Ishikawa (cell line): ENCODE data around the gene FAM83F.

Source experiments
- CEBPB ChIP-seq: IDR thresholded peaks from 2 replicates; pipeline ENCODE4 v1.6.1; 2012
- CREB1 ChIP-seq: IDR thresholded peaks from 2 replicates; pipeline ENCODE4 v1.6.1; 2012; ENCODE audit warnings: low read depth
- EGR1 ChIP-seq: IDR thresholded peaks from 2 replicates; pipeline ENCODE4 v1.6.1; 2012
- EP300 ChIP-seq: IDR thresholded peaks from 2 replicates; pipeline ENCODE4 v1.6.1; 2012; ENCODE audit warnings: borderline replicate concordance
- FOXM1 ChIP-seq: IDR thresholded peaks from 2 replicates; pipeline ENCODE4 v1.6.1; 2012; ENCODE audit warnings: low read depth, borderline replicate concordance
- MAX ChIP-seq: IDR thresholded peaks from 2 replicates; pipeline ENCODE4 v1.6.1; 2012
- NFIC ChIP-seq: IDR thresholded peaks from 2 replicates; pipeline ENCODE4 v1.6.1; 2012
- RAD21 ChIP-seq: IDR thresholded peaks from 2 replicates; pipeline ENCODE4 v1.6.1; 2012; ENCODE audit warnings: low read depth
- REST ChIP-seq: IDR thresholded peaks from 2 replicates; pipeline ENCODE4 v1.6.1; 2012; ENCODE audit warnings: low read depth, mild to moderate bottlenecking
- TAF1 ChIP-seq: IDR thresholded peaks from 2 replicates; pipeline ENCODE4 v1.6.1; 2012; ENCODE audit warnings: low read depth, mild to moderate bottlenecking
- TCF12 ChIP-seq: IDR thresholded peaks from 2 replicates; pipeline ENCODE4 v1.6.1; 2012; ENCODE audit warnings: low read depth
- TEAD4 ChIP-seq: IDR thresholded peaks from 2 replicates; pipeline ENCODE4 v1.6.1; 2012
- YY1 ChIP-seq: IDR thresholded peaks from 2 replicates; pipeline ENCODE4 v1.6.1; 2012; ENCODE audit warnings: low read depth
- ZBTB7A ChIP-seq: IDR thresholded peaks from 2 replicates; pipeline ENCODE4 v1.6.1; 2012; ENCODE audit warnings: low read depth
- TF ChIP-seq, protein P1 (sequence below): IDR thresholded peaks from 2 replicates; pipeline ENCODE4 v1.6.1; 2012

FAM83F gene

DNA sequence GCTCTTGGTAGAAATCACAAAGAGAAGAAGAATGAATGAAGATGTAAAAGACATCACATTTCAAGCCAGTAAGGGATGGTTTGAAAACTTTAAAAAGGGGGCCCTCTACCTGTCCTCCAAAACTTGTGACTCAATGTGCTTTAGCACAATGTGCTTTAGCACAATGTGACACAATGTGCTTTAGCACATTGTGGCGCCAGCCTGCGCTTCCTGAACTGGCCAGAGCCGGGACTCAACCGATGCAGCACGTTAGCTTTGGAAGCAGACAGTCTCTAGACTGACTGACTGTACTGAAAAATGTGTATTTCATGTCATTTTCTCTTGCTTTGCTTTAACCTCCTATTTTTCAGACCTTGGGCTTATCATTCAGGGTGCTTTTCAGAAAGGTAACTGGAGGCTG, 63.5 kb downstream of the FAM83F start:
- TF ChIP-seq NFIC (no peak), TAF1 (no peak), REST (no peak), CREB1 (no peak), RAD21 (no peak), EP300 (no peak), FOXM1 (no peak), TEAD4 (no peak), YY1 (no peak)

- TF ChIP-seq REST, result no peak
- no peak for TF ChIP-seq YY1
- TF ChIP-seq RAD21, result no peak
- no peak for TF ChIP-seq FOXM1
- no peak for TF ChIP-seq MAX
Measured at GRCh38 chr22:40065981-40066380, 71.2 kb downstream of the FAM83F start.

DNA sequence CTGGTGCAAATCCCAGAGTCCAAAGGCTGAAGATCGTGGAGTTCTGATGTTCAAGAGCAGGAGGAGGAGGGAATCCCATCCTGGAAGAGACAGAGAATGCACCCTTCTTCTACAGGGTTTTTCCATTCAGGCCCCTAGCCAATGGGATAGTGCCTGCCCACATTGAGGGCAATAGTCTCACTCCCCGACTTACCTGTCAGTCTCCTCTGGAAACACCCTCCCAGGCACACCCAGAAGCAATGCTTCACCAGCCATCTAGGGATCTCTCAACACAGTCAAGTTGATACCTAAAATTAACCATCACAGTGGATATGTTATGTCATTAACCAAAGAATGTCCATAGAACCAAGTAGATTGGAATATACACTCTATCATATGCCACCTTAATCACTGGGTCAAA, 72.9 kb downstream of the FAM83F start:
- no peak for TF ChIP-seq TCF12
- TF ChIP-seq REST, result no peak
- no peak for TF ChIP-seq EGR1
- no peak for TF ChIP-seq EP300
- no peak for TF ChIP-seq MAX
- TF ChIP-seq, protein P1, sequence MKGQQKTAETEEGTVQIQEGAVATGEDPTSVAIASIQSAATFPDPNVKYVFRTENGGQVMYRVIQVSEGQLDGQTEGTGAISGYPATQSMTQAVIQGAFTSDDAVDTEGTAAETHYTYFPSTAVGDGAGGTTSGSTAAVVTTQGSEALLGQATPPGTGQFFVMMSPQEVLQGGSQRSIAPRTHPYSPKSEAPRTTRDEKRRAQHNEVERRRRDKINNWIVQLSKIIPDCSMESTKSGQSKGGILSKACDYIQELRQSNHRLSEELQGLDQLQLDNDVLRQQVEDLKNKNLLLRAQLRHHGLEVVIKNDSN, result no peak
- TF ChIP-seq ZBTB7A, result no peak
- no peak for TF ChIP-seq TAF1
- TF ChIP-seq YY1, result no peak
- TF ChIP-seq FOXM1, result no peak

DNA sequence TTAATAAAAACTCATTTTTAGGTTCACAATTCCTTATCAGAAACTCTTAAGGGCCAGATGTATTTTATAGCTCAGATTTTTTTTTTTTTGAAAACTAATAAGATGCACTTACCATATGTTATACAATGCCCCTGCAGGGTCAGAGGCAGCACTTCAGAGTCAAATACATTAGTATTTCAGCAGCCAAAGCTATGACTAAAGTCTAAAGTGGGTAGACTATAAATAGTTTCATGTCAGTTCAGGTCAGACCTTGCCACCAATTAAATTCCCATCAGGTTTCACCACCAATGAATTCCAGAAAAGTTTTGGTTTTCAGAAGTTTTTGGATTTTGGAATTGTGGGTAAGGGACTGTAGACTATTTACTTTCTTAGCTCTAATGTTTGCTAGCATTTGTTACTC, 75.9 kb downstream of the FAM83F start:
- no peak for TF ChIP-seq ZBTB7A
- TF ChIP-seq NFIC, result no peak
- no peak for TF ChIP-seq EGR1
- TF ChIP-seq REST, result no peak
- TF ChIP-seq EP300, result no peak
- TF ChIP-seq YY1, result no peak
- TF ChIP-seq, protein P1, result no peak
- TF ChIP-seq FOXM1, result no peak
- TF ChIP-seq TAF1, result no peak
- TF ChIP-seq CEBPB, result no peak
